ENCODE measurements around the gene SUN5.

Gene SUN5

GRCh38 chr20:32995802-32996201, 8.4 kb downstream of the SUN5 start:
- no peak for DNase-seq (ENCODE audit: low read depth)

- no peak for DNase-seq (ENCODE audit: low read depth)
Measured at GRCh38 chr20:32993496-32994050, 10.7 kb downstream of the SUN5 start.

- no peak for DNase-seq (ENCODE audit: low read depth)
Measured at GRCh38 chr20:32991792-32992641, 12.2 kb downstream of the SUN5 start.

- no peak for DNase-seq (ENCODE audit: low read depth)
Measured at GRCh38 chr20:32991383-32991782, 12.8 kb downstream of the SUN5 start.

- no peak for DNase-seq (ENCODE audit: low read depth)
Measured at GRCh38 chr20:32990426-32990825, 13.8 kb downstream of the SUN5 start.

DNA sequence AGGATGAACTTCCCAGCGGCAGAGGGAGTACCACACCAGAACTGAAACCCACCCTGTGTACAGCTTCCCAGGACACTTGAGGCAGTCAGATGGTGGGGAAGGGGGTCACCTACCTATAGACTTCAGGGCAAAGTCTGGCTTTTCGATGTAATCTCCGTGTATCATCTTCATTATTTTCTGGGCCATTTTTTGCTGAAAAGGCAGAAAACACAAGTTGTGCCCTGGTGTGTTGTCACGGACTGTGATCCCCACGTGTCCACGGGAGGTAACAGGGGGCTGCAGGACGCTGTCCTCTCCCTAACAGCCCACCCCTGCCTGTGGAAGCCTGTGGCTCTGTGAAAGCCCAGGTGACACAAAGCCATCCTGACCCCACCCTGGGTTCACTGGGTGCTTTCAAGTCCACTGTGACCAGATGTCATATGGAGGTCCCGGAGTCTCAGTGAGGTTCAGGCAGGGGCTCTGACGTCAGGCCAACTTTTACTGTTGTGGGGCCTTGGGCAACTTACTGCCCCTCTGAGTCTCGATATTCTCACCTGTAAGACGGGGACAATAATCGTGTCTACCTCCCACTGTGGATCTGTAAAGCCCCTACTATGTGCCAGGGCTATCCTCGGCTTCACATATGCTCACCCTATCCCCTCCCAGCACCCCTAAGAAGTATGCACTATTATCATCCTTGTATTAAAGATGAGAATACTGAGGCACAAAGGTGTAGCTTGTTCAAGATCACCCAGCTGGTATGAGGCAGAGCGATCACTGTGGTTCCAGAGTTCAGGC, 14.5 kb downstream of the SUN5 start:
- no peak for DNase-seq (ENCODE audit: low read depth)

GRCh38 chr20:32988008-32988407, 16.2 kb downstream of the SUN5 start:
- no peak for DNase-seq (ENCODE audit: low read depth)

DNA sequence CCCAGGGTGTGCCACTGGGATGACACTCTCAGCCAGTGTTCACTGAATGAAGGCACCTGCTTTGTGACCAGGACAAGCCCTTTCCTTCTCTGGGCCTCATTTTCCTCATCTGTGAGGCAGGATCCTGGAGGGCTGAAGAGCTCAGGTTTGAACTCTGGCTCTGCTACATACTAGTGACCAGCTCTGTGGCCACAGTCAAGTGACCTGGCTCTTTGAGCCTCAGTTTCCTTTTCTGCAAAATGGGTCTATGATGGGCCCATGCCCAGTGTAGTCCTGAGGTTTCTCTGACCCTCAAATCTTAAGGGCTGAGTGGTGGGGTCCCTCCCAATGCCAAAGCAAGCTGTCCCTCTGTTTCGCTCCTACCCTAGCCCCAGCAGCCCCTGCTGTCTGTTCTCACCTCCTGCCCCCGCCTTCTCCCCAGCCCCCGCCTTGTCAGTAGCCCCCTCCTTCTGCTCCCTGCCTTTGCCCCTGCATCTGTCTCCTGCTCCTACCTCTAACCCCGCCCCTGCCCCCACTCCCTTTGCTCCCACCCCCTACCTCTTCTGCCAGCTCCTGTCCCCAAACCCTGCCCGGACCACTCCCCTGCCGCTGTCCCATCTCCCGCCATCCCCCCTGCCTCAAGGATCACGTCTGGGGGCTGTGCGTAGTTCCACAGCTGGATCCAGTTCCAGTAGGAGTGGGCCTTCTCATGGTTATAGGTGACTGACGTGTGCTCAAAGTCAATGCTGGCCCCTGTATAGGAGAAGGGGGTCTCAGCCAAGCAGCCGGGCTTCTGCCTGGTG, 17.0 kb downstream of the SUN5 start:
- DNase-seq (ENCODE audit: low read depth), result no peak

GRCh38 chr20:32986331-32986966, 17.8 kb downstream of the SUN5 start:
- no peak for DNase-seq (ENCODE audit: low read depth)

- DNase-seq (ENCODE audit: low read depth), result no peak
Measured at GRCh38 chr20:32985596-32985995, 18.6 kb downstream of the SUN5 start.

GRCh38 chr20:32984631-32985354, 19.4 kb downstream of the SUN5 start:
- DNase-seq (ENCODE audit: low read depth), result no peak

GRCh38 chr20:32984196-32984595, 20.0 kb downstream of the SUN5 start:
- DNase-seq (ENCODE audit: low read depth), result no peak

DNA sequence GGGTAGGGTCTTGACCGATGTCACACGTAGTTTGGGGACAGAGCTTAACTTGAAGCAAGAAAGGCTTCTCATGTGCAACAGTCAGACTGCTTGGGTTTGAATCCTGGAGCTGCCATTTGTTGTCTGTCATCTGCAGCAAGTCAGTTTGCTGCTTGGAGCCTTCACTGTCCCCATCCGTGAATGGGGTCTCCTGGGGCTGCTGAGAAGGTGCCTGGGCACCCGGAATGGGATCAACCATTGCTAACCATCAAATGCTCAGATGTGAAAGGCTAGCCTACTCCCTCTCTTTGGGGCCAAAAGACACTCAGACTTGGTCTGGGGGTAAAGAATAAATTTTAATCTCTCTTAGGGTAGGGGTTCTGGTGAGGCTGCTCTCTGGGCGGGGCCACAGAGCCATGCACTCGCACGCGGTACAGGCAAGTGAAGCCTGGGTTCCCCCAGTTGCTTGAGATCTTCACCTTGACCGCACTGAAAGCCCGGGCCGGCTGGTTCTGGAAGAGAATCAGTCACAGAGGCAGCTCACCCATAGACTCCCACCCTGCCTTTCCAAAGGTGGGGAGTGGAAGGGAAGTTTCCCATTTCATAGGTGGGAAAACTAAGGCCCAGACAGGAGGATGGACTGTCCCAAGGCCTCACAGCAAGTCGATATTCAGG, 20.6 kb downstream of the SUN5 start:
- no peak for DNase-seq (ENCODE audit: low read depth)

DNA sequence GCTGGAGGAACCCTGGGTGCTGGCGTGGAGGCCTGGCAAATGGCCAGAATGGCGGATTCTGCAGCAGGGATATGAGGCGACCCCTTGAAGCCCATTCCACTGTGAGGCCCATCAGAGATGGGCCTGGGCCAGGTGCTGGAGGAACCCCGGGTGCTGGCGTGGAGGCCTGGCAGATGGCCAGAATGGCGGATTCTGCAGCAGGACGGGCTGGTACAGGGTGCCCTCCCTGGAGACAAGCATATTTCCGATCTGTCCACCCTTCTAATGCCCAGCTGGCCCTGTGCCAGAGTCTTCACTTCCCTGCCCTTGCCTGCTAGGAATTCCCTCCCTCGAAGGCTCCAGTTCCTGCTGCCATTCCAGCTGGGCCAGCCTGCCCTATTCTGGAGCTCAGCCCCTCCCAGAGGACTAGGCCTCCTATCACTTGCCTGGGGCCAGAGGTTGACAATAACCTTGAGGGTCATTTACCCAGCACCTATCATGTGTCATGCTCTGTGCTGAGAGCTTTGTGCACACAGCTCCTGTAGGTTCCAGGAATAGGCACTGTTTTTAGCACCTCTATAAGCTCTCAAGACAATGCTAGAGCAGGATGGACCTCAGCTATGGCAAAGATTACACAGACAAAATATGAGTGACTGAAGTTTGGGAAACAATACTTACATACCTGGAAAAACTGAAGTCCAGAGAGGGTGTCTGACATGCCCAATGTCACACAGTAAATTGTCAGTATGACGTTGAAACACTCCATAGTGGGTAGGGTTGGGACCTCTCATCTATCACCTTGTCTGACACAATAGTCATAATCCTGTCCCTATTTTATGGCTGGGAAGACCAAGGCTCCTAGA, 21.4 kb downstream of the SUN5 start:
- no peak for DNase-seq (ENCODE audit: low read depth)

DNA sequence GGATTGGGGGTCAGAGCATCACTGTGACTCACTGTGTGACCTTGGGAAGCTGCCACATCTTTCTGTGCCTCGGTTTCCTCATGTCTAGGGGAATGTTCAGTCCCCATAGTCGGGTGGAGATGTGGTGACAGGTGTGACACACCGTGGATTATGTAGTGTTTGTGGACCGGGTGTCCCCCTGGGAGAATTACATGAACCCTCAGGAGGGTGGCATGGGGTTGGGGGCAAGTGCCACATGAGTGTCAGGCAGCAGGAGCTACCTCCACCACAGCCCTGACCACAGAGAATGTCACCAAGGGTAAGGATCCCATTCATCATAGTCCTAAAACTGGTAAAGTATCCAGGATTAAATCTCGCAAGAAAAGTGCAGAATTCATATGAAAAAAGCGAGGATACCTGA, 23.2 kb downstream of the SUN5 start:
- no peak for DNase-seq (ENCODE audit: low read depth)

- no peak for DNase-seq (ENCODE audit: low read depth)
Measured at GRCh38 chr20:32980131-32980941, 23.9 kb downstream of the SUN5 start.

GRCh38 chr20:32979201-32979998, 24.8 kb downstream of the SUN5 start:
- DNase-seq (ENCODE audit: low read depth), result no peak

- no peak for DNase-seq (ENCODE audit: low read depth)
Measured at GRCh38 chr20:32978009-32978335, 26.3 kb downstream of the SUN5 start.

Measured in GM04503 (cell line).